GM21529 (cell line): ENCODE results near the gene ACBD7.

Source experiments
- ATAC-seq: cut with Tn5 transposase; IDR thresholded peaks from one replicate; pipeline ENCODE4 v1.9.1; 2021; ENCODE audit not compliant: unreplicated experiment

Gene ACBD7

GRCh38 chr10:15092855-15093408, 4.4 kb upstream of the ACBD7 start:
- ATAC-seq, result no peak

GRCh38 chr10:15091418-15091817, 2.8 kb upstream of the ACBD7 start:
- no peak for ATAC-seq

GRCh38 chr10:15084502-15084922, 4.1 kb downstream of the ACBD7 start:
- ATAC-seq, result no peak

GRCh38 chr10:15083674-15084501, 4.7 kb downstream of the ACBD7 start:
- ATAC-seq, result no peak

- no peak for ATAC-seq
These were observed 13.2 kb downstream of the ACBD7 start for GRCh38 chr10:15075421-15075820.

- no peak for ATAC-seq
These were observed 16.2 kb downstream of the ACBD7 start for GRCh38 chr10:15072358-15072757.

GRCh38 chr10:15069230-15069629, 19.3 kb downstream of the ACBD7 start:
- ATAC-seq, result no peak

GRCh38 chr10:15068802-15069201, 19.8 kb downstream of the ACBD7 start:
- no peak for ATAC-seq

GRCh38 chr10:15067154-15067553, 21.4 kb downstream of the ACBD7 start:
- no peak for ATAC-seq

GRCh38 chr10:15060638-15061037, 27.9 kb downstream of the ACBD7 start:
- no peak for ATAC-seq

- ATAC-seq, result no peak
These were observed 28.7 kb downstream of the ACBD7 start for GRCh38 chr10:15059914-15060313.

- no peak for ATAC-seq
These were observed 29.9 kb downstream of the ACBD7 start for GRCh38 chr10:15058689-15059088.

GRCh38 chr10:15053061-15053460, 35.5 kb downstream of the ACBD7 start:
- no peak for ATAC-seq

- ATAC-seq, result no peak
These were observed 36.5 kb downstream of the ACBD7 start for GRCh38 chr10:15052121-15052520.

- no peak for ATAC-seq
These were observed 39.0 kb downstream of the ACBD7 start for GRCh38 chr10:15049533-15049932.

GRCh38 chr10:15046626-15047025, 42.0 kb downstream of the ACBD7 start:
- no peak for ATAC-seq

- ATAC-seq, result no peak
These were observed 43.2 kb downstream of the ACBD7 start for GRCh38 chr10:15045380-15045779.

- no peak for ATAC-seq
These were observed 44.9 kb downstream of the ACBD7 start, which contains the start of gene OLAH for GRCh38 chr10:15043674-15044073. Gene OLAH, plus strand, starts transcription at chr10:15043943. Its CDS starts 3,346 bp downstream, at chr10:15047289.

- ATAC-seq, result no peak
These were observed 50.2 kb downstream of the ACBD7 start for GRCh38 chr10:15038416-15038815.

GRCh38 chr10:15037691-15038090, 50.9 kb downstream of the ACBD7 start:
- ATAC-seq, result no peak

- ATAC-seq, result no peak
These were observed 52.9 kb downstream of the ACBD7 start for GRCh38 chr10:15035385-15036301.
